Renal cortical epithelial cell (primary cell): Measurements from ENCODE around the gene VPS35L. TPM values are rescaled to one million over a fixed set of nuclear protein-coding genes. Genes with fewer than 3 reads are reported as not detected.

ENCODE experiments used
- DNase-seq: peaks from one replicate; pipeline ENCODE4 v3.0.0-alpha.2; 2011; ENCODE audit warnings: low read depth
- total RNA-seq: library from RNA; depleted of rRNA; stranded (reverse); fragments of >200 nt; gene quantifications from 2 replicates; pipeline ENCODE4 v1.2.3, GENCODE V29; 2014

Gene VPS35L
- total RNA-seq, 1 donor from 2014 or later: 49.0 TPM

DNA sequence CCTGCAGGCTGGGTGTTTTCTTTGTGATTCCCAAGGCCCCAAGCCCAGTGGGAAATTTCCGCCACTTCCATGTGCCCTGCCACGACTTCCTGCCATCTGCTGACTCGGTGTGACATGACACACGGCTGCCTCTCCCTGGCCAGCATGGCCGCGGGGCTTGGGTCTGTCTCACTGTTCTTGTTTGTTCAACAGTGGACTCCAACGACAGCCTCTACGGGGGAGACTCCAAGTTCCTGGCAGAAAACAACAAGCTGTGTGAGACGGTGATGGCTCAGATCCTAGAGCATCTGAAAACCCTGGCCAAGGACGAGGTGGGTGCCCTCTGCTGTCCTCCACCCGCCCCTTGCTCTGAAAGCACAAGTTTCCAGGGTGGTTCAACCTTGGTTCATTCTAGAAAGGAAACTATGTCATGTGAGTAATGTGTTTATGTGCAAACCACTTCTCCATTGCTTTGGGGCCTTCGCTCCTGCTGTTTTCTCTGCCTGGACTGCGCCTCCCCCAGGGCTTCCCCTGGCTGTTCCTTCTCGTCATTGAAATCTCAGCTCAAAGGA is 135.7 kb downstream of the VPS35L start:
- DNase-seq: no peak

DNA sequence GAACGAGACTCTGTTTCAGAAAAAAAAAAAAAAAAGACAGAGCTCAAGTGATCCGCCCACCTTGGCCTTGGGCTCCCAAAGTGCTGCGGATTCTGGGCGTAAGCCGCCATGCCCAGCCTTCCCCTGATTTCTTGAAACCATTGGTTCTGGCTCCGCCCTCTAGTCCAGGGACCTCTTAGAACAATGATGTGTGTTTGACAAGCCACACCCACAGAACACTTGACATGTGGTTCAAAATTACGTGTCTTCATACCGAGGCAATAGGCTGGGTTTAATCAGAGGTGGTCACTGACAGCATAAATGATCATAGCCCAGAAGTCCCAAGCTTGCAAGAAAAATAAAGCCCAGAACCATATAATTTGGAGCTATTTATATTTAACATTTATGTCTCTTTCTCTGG is 139.5 kb downstream of the VPS35L start:
- no peak for DNase-seq

DNA sequence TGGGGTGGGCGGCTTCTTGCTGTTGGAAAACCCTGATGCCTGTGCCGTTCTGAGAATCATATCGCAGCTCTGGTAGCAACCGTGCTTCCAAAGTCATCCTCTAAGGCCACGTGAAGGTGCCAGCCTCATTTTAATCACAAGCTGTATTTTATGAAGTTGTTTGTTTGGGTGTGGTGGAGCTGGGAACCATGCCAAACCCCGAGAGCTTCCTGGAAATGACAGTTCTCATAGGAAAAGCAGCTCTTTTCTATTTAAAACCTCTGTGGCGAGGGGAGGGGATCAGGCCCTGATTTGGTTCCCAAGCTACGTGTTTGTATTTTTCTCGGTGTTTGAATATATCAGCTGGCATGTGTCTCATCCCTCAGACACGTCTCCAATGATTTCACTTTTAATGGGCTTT is 140.8 kb downstream of the VPS35L start:
- peak; percentile 92 for DNase-seq

DNA sequence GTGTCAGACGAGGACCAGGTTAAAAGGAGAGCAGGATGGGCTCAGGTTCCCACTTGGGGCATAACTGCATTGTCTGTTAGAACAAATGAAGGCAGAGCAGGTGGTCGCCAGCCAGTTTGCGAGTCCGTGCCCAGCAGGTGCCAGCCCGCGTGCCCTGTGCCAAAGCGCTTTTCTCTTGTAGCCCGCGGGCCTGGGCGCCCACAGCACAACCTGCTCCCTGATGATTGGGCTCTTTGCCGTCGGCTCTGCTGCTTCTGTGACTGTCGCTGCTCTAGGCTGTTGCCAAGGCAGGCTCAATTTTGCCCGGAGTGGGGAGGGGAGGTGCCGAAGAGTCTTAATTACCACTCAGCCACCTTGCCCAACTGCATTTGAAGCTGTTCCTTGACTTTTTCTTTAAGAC is 141.5 kb downstream of the VPS35L start:
- DNase-seq: no peak

DNA sequence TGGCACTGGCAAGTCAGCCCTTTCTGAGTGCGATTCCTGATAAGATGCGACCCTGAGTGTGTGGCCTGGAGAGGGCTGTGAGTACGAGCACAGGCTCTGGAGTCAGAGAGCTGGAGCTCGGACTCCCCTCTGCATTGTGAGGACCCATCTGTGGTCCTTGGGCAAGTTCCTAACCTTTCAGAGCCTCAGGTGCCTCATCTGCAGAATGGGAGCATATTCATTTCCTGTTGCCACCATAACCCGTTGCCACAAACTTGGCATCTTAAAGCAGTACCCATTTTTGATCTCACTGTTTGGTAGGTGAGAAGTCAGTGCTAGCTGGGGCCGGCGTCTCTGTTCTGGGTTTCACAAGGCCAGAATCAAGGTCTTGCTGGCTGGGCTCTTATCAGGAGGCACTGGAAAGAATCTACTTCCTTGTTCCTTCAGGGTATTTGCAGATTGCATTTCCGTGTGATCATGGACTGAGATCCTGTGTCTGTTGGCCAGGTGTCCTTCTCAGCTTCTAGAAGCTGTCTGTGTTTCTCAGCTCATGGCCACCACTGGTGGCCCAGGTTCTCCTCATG is 142.3 kb downstream of the VPS35L start:
- peak; percentile 15 for DNase-seq

DNA sequence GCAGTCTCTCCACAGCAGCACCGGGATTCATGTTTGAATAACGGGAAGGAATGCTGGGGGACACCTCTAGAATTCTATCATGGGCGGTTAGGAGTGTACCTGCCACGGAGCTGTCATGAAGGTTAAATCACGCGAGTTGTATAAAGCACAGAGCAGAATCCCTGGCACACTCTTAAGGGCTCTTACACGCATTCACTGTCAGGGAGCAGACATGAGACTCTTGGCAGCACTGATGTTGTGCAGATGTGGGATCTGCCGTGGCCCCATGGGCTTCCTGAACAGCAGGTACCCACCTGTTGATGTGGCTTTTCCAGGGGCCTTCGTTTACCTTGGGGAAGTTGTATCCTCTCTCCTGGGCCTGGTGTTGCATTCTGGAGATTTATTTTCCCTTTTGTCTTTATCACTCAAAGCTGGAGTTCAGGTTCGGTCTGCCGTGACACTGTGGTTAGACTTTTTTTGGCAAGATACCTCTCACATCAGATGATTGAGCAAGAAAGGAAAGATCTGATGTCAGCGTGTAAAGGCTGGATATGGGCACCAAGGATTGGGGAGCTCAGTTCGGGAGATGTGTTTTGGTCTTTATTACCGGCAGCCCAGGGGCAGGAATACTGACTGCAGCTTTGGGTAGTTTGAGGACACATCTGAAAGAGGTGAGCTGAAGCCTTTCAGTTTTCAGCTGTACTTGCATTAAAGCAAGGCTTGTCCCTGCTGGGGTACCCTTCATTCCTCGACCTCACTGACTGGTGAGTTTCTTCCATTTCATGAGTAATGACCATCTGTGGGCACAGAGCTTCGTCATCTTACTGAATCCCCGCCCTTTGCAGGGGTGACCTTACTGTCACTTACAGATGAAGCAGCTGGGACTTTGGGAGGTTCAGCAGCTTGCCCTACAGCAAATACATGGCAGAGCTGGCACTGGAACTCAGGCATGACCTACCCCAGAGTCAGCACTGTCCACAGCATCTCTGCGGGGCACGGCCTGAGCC is 143.3 kb downstream of the VPS35L start:
- DNase-seq: peak; percentile 80

DNA sequence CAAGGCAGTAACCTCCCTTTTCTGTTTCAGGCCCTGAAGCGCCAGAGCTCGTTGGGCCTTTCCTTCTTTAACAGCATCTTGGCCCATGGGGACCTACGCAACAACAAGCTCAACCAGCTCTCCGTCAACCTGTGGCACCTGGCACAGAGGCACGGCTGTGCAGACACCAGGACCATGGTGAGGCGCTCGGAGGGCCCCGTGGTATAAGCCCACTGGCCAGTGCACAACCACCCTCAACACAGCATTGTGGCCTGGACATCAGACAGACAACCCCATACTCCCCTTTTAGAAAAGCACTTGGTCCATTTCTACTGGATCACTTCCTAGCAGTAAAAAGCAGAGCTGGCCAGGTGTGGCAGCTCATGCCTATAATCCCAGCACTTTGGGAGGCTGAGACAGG is 144.0 kb downstream of the VPS35L start:
- no peak for DNase-seq

DNA sequence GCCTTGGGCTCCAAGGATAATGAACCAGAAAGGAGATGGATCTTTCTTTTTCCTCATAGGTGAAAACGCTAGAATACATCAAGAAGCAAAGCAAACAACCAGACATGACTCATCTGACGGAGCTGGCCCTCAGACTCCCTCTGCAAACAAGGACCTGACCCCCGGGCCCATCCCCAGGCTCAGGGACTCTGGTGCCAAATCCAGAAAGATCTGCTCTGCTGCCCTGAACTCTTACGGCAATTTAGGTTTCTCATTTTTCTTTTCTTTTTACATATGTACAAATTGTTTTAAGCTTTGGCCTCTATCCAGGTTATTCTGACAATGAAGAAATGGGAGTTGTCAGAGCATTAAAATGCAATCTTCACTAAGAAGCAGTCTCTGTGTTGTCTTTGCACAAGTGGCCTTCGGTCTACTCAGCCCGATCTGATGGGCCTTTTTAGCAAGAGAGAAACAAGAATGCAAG is 144.8 kb downstream of the VPS35L start:
- peak; percentile 95 for DNase-seq

DNA sequence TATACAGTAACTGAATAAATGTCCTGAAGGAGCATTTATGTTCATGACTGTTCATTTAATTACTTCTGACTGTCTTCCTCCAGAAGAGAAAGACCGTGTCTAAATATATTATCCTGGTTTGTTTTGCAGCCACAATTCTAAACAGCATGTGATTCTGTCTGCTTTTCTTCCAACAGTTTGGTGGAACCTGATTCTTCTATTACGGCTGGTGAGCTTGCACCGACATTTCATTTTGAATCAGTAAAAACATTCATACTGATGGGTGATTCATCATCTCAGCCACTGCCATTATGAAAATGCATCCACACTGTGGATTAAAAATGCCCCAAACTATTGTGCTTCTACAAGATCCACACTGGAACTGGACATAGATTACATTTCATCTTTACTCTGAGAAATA is 145.6 kb downstream of the VPS35L start:
- DNase-seq: no peak

DNA sequence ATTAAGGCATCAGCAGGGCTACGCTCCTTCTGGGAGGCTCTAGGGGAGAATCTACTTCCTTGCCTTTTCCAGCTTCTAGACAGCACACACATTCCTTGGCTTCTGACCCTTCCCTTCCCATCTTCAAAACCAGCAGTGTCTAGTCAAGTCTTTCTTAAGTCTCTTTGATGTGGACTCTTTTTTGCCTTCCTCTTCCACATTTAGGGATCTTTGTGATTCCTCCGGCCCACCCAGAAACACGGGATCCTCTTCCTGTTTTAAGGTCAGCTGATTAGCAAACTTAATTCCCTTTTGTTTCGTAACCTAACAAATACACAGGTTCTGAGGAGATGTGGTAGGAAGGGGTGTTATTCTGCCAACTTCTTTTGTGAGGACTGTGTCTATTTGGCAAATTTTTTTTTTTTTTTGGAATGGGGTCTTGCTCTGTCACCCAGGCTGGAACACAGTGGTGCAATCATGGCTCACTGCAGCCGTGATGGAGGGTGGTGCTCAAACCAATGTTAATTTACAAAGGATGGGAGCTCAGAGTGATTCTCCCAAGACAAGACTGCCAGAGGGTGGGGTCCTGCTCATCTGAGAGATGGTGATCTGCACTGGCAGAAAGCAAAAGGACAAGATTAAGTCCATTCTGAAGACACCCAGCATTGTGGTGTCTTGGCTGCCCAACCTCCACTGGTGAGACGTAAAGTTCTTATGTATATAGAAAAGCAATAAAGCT is 147.8 kb downstream of the VPS35L start:
- no peak for DNase-seq

DNA sequence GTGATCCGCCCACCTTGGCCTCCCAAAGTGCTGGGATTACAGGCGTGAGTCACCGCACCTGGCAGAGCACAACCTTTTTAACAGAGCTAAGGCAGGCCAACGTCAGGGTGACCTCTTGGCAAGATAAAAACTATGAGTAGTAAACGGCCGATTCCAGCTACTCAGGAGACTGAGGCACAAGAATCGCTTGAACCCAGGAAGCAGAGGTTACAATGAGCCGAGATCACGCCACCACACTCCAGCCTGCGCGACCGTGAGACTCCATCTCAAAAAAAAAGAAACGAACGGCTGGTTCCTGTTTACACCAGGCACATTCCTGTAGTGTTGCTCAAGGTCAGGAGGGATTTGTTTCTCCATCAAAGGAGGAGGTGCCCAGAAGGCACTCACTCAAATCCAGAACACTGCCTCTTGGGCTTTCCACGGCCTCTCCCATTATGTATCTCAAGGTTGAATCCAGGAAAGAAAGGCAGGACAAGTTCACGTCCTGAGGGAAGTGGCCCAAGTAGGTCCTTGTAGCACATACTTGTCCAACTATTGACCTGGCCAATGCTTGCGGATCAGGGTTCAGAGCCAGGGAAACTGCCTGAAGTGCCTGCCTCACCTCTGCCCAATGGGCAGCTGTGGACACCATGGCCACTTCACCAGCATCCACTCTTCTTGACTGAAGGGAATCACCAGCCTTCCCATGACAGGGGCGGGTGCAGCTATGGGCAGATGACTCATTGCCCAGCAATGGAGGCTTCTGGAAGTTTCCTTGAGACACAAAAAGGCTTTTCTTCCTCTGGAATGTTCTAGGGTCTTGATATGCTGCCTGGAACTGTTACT is 149.0 kb downstream of the VPS35L start:
- DNase-seq: peak; percentile 85

DNA sequence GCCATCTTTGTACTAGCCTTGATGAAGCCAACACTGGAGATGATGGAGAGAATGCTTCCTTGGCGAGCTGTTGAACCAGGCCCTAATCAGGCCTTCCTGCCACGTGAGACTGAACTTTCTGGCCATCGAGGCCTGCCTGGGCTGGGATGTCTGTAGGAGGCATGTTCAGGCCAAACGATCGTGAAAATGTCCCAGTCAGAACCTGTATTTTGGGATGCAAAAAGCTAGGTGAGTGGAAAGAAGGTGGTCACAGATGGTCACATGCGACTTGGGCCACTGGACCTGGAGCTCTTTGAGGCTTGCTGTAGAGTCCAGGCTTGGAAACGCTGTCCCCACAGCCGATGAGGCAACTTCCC is 149.6 kb downstream of the VPS35L start:
- no peak for DNase-seq

DNA sequence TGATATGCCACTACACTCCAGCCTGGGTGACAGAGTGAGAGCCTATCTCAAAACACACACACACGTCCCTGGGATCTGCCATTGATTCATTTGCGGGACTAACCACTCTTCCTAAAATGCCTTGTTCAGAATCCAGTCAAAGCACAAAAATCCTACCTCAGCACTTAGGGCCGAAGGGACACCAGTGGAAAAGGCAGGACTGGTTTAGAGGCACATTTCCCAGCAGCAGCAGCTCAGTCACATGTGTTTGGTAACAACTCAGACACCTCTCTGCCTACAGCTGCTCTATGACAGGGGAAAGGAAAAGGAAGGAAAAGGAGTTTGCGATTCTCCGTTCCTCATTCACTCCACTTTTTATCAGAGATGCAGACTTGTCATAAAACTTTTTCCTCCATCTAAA is 150.3 kb downstream of the VPS35L start:
- no peak for DNase-seq

DNA sequence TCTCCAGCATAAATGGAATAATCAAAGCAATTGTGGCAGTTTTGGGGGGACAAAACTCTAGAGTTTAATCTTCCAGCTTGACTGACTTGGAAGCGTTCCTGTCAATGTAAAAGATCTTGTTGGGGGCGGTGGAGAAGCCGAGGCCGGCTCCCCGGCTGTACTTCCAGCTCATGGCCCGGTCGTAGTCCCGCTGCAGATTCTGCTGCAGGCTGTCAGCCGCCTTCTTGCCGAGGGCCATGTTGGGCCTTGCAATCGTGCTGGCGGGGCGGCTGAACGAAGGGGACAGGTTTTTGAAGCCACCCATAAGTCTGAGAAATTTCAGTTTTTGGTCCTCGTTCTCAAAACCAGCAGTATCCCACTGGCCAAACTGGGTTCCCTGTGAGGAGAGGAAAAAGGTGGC is 151.3 kb downstream of the VPS35L start:
- DNase-seq: no peak

DNA sequence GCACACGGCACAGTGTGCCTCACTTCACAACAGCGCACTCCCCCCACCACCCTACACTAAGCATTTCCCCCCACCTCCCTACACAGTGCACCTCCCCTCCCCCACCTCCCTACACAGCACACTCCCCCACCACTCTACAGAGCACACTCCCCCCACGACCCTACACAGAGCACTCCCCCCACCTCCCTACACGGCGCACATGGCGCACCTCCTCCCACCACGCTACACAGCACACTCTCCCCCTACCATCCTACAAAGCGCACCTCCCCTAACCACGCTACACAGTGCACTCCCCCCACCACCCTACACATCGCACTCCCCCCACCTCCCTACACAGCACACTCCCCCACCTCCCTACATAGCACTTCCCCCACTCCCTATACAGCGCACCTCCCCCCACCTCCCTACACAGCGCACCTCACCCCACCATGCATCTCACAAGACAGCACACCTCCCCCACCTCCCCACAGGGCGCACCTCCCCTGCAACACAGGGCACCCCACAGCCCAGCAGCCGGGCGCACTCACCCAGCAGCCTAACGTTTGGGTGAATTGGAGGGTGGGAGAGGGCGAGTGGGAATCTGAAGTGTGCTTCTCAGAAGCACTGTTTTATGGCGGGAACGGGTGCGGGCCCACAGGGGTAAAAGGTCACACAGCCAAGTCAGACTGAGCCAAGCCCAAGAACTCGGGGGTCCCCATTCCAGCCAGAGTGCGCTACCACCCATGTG is 152.2 kb downstream of the VPS35L start:
- DNase-seq: no peak

DNA sequence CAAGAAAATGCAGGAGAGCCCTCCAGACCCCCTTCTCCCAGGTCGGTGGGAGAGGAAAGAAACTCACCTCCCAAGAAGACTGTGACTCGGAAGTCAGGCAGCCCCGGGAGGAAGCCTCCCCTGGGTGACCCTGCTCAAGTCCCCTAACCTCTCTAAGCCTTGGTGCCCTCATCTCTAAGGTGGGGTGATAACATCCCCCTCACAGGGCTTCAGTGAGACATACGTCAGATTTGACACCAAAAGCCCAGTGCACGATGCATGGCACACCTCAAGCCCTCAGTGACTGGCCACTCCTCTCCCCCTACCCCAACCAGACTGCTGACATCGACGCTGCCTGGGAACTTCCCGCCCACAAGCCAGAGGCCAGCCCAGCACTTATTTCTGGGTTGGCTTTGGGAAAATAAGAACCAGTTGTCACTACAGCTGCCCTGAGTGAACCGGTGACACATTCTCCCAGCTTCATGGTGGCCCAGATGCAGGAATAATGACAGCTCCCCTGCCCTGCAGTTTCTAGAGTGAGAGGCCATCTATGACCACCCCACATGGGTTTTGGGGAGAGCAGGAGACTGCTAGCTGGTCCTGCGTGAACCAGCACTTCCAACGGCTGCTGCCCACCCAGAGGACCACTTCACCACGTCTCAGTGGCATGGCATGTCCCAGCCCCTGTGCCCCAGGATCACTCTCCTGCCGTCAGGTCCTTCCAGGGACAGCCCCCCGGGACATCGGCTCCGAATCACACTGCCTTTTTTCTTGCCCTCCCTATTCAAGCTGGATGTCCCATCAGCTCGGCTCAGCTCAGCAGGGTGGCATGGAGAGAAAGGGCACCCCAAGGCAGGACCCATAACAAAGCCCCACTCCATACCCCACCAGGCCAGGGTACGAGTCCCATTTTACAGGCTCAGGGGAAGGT is 153.0 kb downstream of the VPS35L start:
- no peak for DNase-seq

DNA sequence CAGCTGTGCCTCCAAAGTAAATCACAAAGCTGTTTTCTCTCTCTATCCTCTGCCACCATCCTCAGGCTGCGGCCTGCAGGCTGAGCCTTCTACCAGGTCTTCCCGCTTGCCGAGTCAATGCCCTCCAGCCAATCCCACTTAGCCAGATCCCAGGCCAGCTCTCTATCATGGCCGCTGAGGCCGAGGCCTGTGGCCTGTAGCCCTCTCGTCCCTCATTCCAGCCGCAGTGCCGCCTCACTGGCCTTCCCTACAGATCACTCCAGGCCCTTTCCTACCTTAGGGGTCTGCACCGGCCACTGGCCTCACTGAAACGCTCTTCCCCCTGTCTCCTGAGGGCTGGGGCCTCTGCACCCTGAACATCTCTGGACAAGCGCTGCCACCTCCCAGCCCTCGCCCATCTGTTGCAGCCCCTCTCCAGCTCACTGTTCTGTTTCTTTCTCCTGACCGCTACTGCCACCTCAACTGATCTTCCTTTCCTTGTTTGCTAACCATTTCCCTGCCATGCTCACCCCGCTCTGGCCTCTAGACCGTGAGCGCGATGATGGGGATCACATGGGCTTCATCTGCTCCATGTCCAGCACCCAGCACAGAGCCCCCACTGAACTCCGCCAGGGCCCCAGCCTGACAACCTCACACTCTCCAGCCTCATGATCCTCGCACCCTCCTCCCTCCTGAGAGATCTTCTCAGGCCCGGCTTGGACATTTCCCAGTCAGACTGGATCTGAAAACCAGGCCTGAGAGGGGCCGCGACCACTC is 154.1 kb downstream of the VPS35L start:
- DNase-seq: no peak

DNA sequence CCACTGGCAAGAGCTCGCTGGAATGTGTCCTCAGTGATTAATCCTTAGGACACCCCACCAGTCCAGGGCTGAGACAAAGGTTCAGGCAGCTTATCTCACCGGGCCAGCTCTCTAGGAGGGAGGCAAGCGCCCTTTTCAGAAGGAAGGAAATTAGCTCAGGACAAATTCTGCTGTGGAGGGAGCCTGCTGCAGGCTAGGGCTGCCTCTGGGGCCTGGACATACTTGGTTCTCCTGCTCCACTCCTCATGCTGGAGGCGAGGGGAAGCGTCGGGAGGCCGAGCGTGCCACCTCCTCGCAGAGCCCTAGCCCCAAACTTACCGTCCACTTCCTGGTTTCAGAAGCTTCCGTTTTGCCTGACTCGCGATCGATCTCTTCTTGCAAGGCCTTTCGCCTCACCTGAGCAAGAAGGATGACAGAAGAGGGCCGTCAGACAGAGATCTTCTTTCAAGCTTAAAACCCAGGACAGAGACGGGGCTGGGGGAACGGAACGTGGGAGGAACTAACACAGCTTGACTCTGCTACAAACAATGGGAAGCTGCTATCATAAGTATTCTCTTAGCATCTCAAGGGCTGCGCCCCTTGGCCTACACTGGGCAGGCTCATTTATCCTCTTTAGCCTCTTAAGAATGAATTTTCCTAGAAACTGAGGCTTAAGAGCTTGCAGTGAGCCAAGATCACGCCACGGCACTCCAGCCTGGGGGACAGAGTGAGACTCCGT is 154.8 kb downstream of the VPS35L start:
- no peak for DNase-seq
